CD14-positive monocyte (primary cell): ENCODE results near the gene CD36. TPM values are rescaled to one million over a fixed set of nuclear protein-coding genes. Genes with fewer than 3 reads are reported as not detected.

ENCODE experiments used
- DNase-seq, 3 donors: peaks; one replicate each; pipeline ENCODE4 v3.0.0-alpha.2; 2011 to 2022
- H2AFZ ChIP-seq: 2 replicates; pipeline ENCODE4 v1.6.0; 2012; ENCODE audit warnings: mild to moderate bottlenecking, low read depth, low read length, inconsistent platforms; ENCODE audit not compliant: insufficient read depth, poor library complexity, severe bottlenecking
- H3K27ac ChIP-seq, 2 donors: 1 replicate in 1 of 2; 2 replicates in 1 of 2; pipeline ENCODE4 v1.5.1; 2012 to 2013; ENCODE audit warnings: low read length in 2 of 2, control low read depth in 1 of 2, inconsistent platforms in 1 of 2, low read depth in 1 of 2, mild to moderate bottlenecking in 1 of 2
- H3K27me3 ChIP-seq, 2 donors: one replicate each; pipeline versions ENCODE4 v1.6.0 to v1.6.1; 2011 to 2013; ENCODE audit warnings: low read length in 2 of 2; ENCODE audit not compliant: control insufficient read depth in 2 of 2, insufficient read depth in 2 of 2
- H3K36me3 ChIP-seq, 2 donors: replicated peaks in 1 of 2; 1 replicate in 1 of 2; 2 replicates in 1 of 2; pipeline versions ENCODE4 v1.5.1 to v1.6.1; 2012 to 2013; ENCODE audit warnings: low read length in 2 of 2, control low read depth in 1 of 2, inconsistent platforms in 1 of 2, mild to moderate bottlenecking in 1 of 2; ENCODE audit not compliant: insufficient read depth in 2 of 2, control insufficient read depth in 1 of 2
- H3K4me1 ChIP-seq, 2 donors: 1 replicate in 1 of 2; 2 replicates in 1 of 2; pipeline versions ENCODE4 v1.5.1 to v1.6.1; 2012 to 2013; ENCODE audit warnings: low read length in 2 of 2, control low read depth in 1 of 2, inconsistent platforms in 1 of 2, mild to moderate bottlenecking in 1 of 2, moderate library complexity in 1 of 2; ENCODE audit not compliant: insufficient read depth in 2 of 2, control insufficient read depth in 1 of 2
- H3K4me2 ChIP-seq: replicated peaks from 2 replicates; pipeline ENCODE3; 2012; ENCODE audit warnings: low read length, moderate library complexity, mild to moderate bottlenecking; ENCODE audit not compliant: poor library complexity, severe bottlenecking; ENCODE audit errors: extremely low read depth
- H3K4me3 ChIP-seq, 3 experiments: fragments of 200-600 bp in 1 of 3; sonication (generic) in 1 of 3; replicated peaks in 1 of 3; 1 replicate in 2 of 3; 2 replicates in 1 of 3; pipeline ENCODE4 v1.5.1; 2011 to 2013; ENCODE audit warnings: low read length in 3 of 3, mild to moderate bottlenecking in 3 of 3, control low read depth in 2 of 3, low read depth in 2 of 3, inconsistent platforms in 1 of 3, moderate library complexity in 1 of 3
- H3K79me2 ChIP-seq: 2 replicates; pipeline ENCODE4 v1.6.0; 2012; ENCODE audit warnings: mild to moderate bottlenecking, control low read depth, inconsistent platforms, low read length, moderate library complexity; ENCODE audit not compliant: insufficient read depth
- H3K9ac ChIP-seq: 2 replicates; pipeline ENCODE4 v1.6.0; 2017; ENCODE audit warnings: low read length, mild to moderate bottlenecking; ENCODE audit not compliant: insufficient read depth, poor library complexity, severe bottlenecking
- H3K9me3 ChIP-seq, 2 donors: replicated peaks in 1 of 2; 1 replicate in 1 of 2; 2 replicates in 1 of 2; pipeline versions ENCODE4 v1.5.1 to v1.6.1; 2012 to 2013; ENCODE audit warnings: low read length in 2 of 2, control low read depth in 1 of 2; ENCODE audit not compliant: control insufficient read depth in 1 of 2, insufficient read depth in 1 of 2
- H4K20me1 ChIP-seq: 2 replicates; pipeline ENCODE4 v1.6.0; 2012; ENCODE audit warnings: mild to moderate bottlenecking, low read length, control low read depth, moderate library complexity; ENCODE audit not compliant: insufficient read depth
- H3K27ac Mint-ChIP-seq, 7 donors: one replicate each; pipeline ENCODE4 v1.8.0; 2020; ENCODE audit warnings: mild to moderate bottlenecking in 7 of 7, mixed read lengths in 7 of 7, moderate library complexity in 6 of 7, inconsistent platforms in 2 of 7
- H3K27me3 Mint-ChIP-seq, 3 donors: one replicate each; pipeline ENCODE4 v1.8.0; 2021 to 2022; ENCODE audit warnings: low read depth in 3 of 3, mild to moderate bottlenecking in 3 of 3, mixed read lengths in 3 of 3, moderate library complexity in 3 of 3, inconsistent platforms in 1 of 3
- H3K36me3 Mint-ChIP-seq, 2 donors: one replicate each; pipeline ENCODE4 v1.8.0; 2020; ENCODE audit warnings: mixed read lengths in 2 of 2, inconsistent platforms in 1 of 2, mild to moderate bottlenecking in 1 of 2
- H3K4me1 Mint-ChIP-seq: one replicate; pipeline ENCODE4 v1.8.0; 2020; ENCODE audit warnings: mild to moderate bottlenecking, mixed read lengths
- H3K4me3 Mint-ChIP-seq, 2 donors: one replicate each; pipeline ENCODE4 v1.8.0; 2020; ENCODE audit warnings: mild to moderate bottlenecking in 2 of 2, mixed read lengths in 2 of 2, moderate library complexity in 1 of 2
- H3K9me3 Mint-ChIP-seq, 7 donors: one replicate each; pipeline ENCODE4 v1.8.0; 2020 to 2022; ENCODE audit warnings: mixed read lengths in 7 of 7, mild to moderate bottlenecking in 6 of 7, moderate library complexity in 6 of 7, inconsistent platforms in 2 of 7
- WGBS: methylation state at CpG from one replicate; pipeline ENCODE4 v1.1.5; 2013; ENCODE audit warnings: missing lambda C conversion rate; ENCODE audit not compliant: insufficient coverage; 5-methylcytosine and 5-hydroxymethylcytosine counted together
- intact Hi-C, 2 donors: fragments of 100-400 bp; cut with micrococcal nuclease; formaldehyde crosslinking; loops; one replicate each; pipeline versions ENCODE4 v1.15.0 to v1.15.1; 2023
- polyA plus RNA-seq, 3 donors: library from polyadenylated mRNA; depleted of rRNA in 1 of 3; unstranded in 2 of 3; stranded (reverse) in 1 of 3; fragments of 300-500 nt in 2 of 3; fragments of >200 nt in 1 of 3; fragmentation: Illumina TruSeq in 2 of 3; gene quantifications; 1 replicate in 2 of 3; 2 replicates in 1 of 3; pipeline ENCODE4 v1.2.3, GENCODE V29; 2012 to 2021
- TF ChIP-seq, protein P1 (sequence below): fragments of 200-600 bp; IDR thresholded peaks from one replicate; pipeline ENCODE4 v1.8.0; 2022; ENCODE audit warnings: antibody characterized with exemption, mild to moderate bottlenecking

Gene CD36
- polyA plus RNA-seq, 3 donors: 735 to 1,210 (median 1,135) TPM

DNA sequence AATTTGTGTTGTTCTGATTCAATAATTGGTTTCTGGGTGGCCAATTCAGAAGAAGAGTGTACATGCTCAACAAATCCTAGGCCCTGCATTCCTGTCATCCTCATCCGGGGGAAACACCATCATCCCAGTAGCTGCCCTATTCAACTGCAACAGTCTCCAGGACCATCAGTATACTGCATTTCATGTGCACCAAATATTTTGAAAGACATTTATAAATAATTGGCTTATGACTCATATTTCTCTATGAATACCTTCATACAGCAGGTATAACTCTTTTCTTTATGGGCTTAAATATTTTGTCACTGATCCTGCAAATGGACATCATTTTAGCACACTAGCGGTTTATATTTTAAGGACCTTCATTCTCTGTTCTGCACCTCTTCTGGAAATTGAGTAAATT is 38.0 kb downstream of the CD36 start:
- Histone ChIP-seq H3K79me2 (no peaks in the 10 kb centered on the region), H3K9me3 (no peaks in the 10 kb centered on the region), H3K4me3 (no peak overlapping the region), H3K36me3 (peaks cover 75% of the 10 kb centered on the region in 2 donors), H4K20me1 (peaks cover 93% of the 10 kb centered on the region), H3K9ac (no peak overlapping the region), H2AFZ (no peak overlapping the region), H3K4me2 (no peak overlapping the region), H3K27me3 (no peaks in the 10 kb centered on the region), H3K4me1 (peaks cover 5 to 10% of the 10 kb centered on the region in 2 donors), H3K27ac (no peak overlapping the region)
- TF ChIP-seq, protein P1, sequence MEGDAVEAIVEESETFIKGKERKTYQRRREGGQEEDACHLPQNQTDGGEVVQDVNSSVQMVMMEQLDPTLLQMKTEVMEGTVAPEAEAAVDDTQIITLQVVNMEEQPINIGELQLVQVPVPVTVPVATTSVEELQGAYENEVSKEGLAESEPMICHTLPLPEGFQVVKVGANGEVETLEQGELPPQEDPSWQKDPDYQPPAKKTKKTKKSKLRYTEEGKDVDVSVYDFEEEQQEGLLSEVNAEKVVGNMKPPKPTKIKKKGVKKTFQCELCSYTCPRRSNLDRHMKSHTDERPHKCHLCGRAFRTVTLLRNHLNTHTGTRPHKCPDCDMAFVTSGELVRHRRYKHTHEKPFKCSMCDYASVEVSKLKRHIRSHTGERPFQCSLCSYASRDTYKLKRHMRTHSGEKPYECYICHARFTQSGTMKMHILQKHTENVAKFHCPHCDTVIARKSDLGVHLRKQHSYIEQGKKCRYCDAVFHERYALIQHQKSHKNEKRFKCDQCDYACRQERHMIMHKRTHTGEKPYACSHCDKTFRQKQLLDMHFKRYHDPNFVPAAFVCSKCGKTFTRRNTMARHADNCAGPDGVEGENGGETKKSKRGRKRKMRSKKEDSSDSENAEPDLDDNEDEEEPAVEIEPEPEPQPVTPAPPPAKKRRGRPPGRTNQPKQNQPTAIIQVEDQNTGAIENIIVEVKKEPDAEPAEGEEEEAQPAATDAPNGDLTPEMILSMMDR: no peak
- H3K27ac Mint-ChIP-seq: peak overlapping the region in 4 of 7 donors; percentile 3 to 72 (median 40)
- intact Hi-C loops: no loop called here
- no peaks in the 10 kb centered on the region for H3K9me3 Mint-ChIP-seq
- peaks cover 61 to 64% of the 10 kb centered on the region in 2 donors for H3K36me3 Mint-ChIP-seq
- H3K27me3 Mint-ChIP-seq: no peaks in the 10 kb centered on the region
- H3K4me1 Mint-ChIP-seq: peaks cover 21% of the 10 kb centered on the region
- no peak overlapping the region for H3K4me3 Mint-ChIP-seq
- DNase-seq: no peak
- no CpG with 5 or more reads among the region's 2 CpGs for WGBS

GRCh38 chr7:80677629-80678028 is 39.2 kb downstream of the CD36 start:
- Histone ChIP-seq H3K36me3 (peaks cover 62 to 64% of the 10 kb centered on the region in 2 donors), H3K27ac (no peak overlapping the region), H3K9ac (no peak overlapping the region), H3K9me3 (no peaks in the 10 kb centered on the region), H4K20me1 (peaks cover 84% of the 10 kb centered on the region), H3K27me3 (no peaks in the 10 kb centered on the region), H3K4me2 (no peak overlapping the region), H3K4me1 (peaks cover 5 to 10% of the 10 kb centered on the region in 2 donors), H3K4me3 (no peak overlapping the region), H3K79me2 (no peaks in the 10 kb centered on the region), H2AFZ (no peak overlapping the region)
- WGBS: 100% methylated on average over 1 of the region's 1 CpG
- H3K4me3 Mint-ChIP-seq: no peak overlapping the region
- no peak for DNase-seq
- intact Hi-C loops: no loop called here
- H3K27me3 Mint-ChIP-seq: no peaks in the 10 kb centered on the region
- H3K9me3 Mint-ChIP-seq: no peaks in the 10 kb centered on the region
- peaks cover 57 to 58% of the 10 kb centered on the region in 2 donors for H3K36me3 Mint-ChIP-seq
- H3K27ac Mint-ChIP-seq: peak overlapping the region in 2 of 7 donors; percentile 57 to 59
- peaks cover 21% of the 10 kb centered on the region for H3K4me1 Mint-ChIP-seq
- TF ChIP-seq, protein P1: no peak
